Endothelial cell of umbilical vein (primary cell): ENCODE results near the gene MUC4. TPM values are rescaled to one million over a fixed set of nuclear protein-coding genes. Genes with fewer than 3 reads are reported as not detected.

ENCODE experiments used
- BruUV-seq: library from RNA; stranded (reverse); fragments of 400-500 nt; replicated peaks from 2 replicates; lab custom pipeline; 2021; lab: Mats Ljungman, UMichigan
- CTCF ChIA-PET: fragments of 300-600, 350-600 bp; sonication (Branson Sonifier 250); formaldehyde crosslinking; loops from one replicate; lab custom pipeline; 2021; ENCODE audit warnings: antibody characterized with exemption, inconsistent platforms; lab: Charles Lee
- POLR2A ChIA-PET: fragments of 300-600, 350-600 bp; sonication (Branson Sonifier 250); formaldehyde crosslinking; loops from one replicate; lab custom pipeline; 2021; ENCODE audit warnings: antibody characterized with exemption, inconsistent platforms; lab: Charles Lee
- DNase-seq: peaks from one replicate; pipeline ENCODE4 v3.0.0-alpha.2; 2011; ENCODE audit warnings: low read depth, low spot score
- FAIRE-seq: peaks from 2 replicates; lab custom pipeline; 2011; peaks lifted over from hg19 to GRCh38; lab: Jason Lieb, UNC
- H2AFZ ChIP-seq: 2 replicates; pipeline ENCODE4 v1.6.0; 2012; ENCODE audit warnings: low read depth, low read length, control low read depth, inconsistent platforms
- H3K27ac ChIP-seq: 2 replicates; pipeline ENCODE4 v1.5.1; 2011; ENCODE audit warnings: low read depth, mild to moderate bottlenecking, control low read depth, low read length, moderate library complexity; ENCODE audit not compliant: insufficient read depth
- H3K27me3 ChIP-seq, 2 experiments: 2 replicates each; pipeline versions ENCODE4 v1.6.0 to v1.6.1; 2011; ENCODE audit warnings: low read length in 2 of 2, mixed read lengths in 1 of 2; ENCODE audit not compliant: control insufficient read depth in 2 of 2, insufficient read depth in 2 of 2
- H3K36me3 ChIP-seq, 2 experiments: 2 replicates in 1 of 2; 3 replicates in 1 of 2; pipeline ENCODE4 v1.5.1; 2011; ENCODE audit warnings: low read length in 2 of 2, mild to moderate bottlenecking in 1 of 2, moderate library complexity in 1 of 2; ENCODE audit not compliant: control insufficient read depth in 2 of 2, insufficient read depth in 2 of 2; ENCODE audit errors: extremely low read depth in 1 of 2
- H3K4me1 ChIP-seq: 3 replicates; pipeline ENCODE4 v1.5.1; 2011; ENCODE audit warnings: mild to moderate bottlenecking, low read length; ENCODE audit not compliant: control insufficient read depth, insufficient read depth; ENCODE audit errors: extremely low read depth
- H3K4me2 ChIP-seq: 2 replicates; pipeline ENCODE4 v1.6.1; 2011; ENCODE audit warnings: low read length, control low read depth, mixed read lengths; ENCODE audit not compliant: insufficient read depth
- H3K4me3 ChIP-seq, 3 experiments: fragments of 200-600 bp in 1 of 3; sonication (generic), shearing (Covaris generic) in 1 of 3; replicated peaks in 1 of 3; 2 replicates each; pipeline ENCODE4 v1.5.1; 2011 to 2016; ENCODE audit warnings: control low read depth in 3 of 3, low read length in 3 of 3, mild to moderate bottlenecking in 2 of 3, inconsistent platforms in 1 of 3, low read depth in 1 of 3, moderate library complexity in 1 of 3; ENCODE audit not compliant: insufficient read depth in 1 of 3
- H3K79me2 ChIP-seq: 2 replicates; pipeline ENCODE4 v1.6.0; 2012; ENCODE audit warnings: low read length, inconsistent platforms; ENCODE audit not compliant: control insufficient read depth, insufficient read depth
- H3K9ac ChIP-seq: replicated peaks from 2 replicates; pipeline ENCODE3; 2011; ENCODE audit warnings: low read length, control low read depth; ENCODE audit not compliant: insufficient read depth; ENCODE audit errors: extremely low read depth
- H3K9me1 ChIP-seq: replicated peaks from 3 replicates; pipeline ENCODE4 v1.6.0; 2011; ENCODE audit warnings: mild to moderate bottlenecking, low read length; ENCODE audit not compliant: control insufficient read depth, insufficient read depth; ENCODE audit errors: extremely low read depth
- H3K9me3 ChIP-seq: replicated peaks from 2 replicates; pipeline ENCODE4 v1.5.1; 2012; ENCODE audit warnings: low read length, inconsistent platforms; ENCODE audit not compliant: control insufficient read depth, insufficient read depth
- H4K20me1 ChIP-seq: replicated peaks from 2 replicates; pipeline ENCODE3; 2011; ENCODE audit warnings: mild to moderate bottlenecking, low read length; ENCODE audit not compliant: control insufficient read depth, insufficient read depth; ENCODE audit errors: extremely low read depth
- EZH2 ChIP-seq: IDR thresholded peaks from 2 replicates; pipeline ENCODE4 v1.6.1; 2012; ENCODE audit warnings: borderline replicate concordance, low read depth, mild to moderate bottlenecking, moderate library complexity, low read length, inconsistent platforms; ENCODE audit not compliant: severe bottlenecking
- FOS ChIP-seq: IDR thresholded peaks from 2 replicates; pipeline ENCODE4 v1.6.1; 2011; ENCODE audit warnings: mild to moderate bottlenecking, low read length, moderate library complexity, borderline replicate concordance; ENCODE audit not compliant: insufficient read depth
- GATA2 ChIP-seq: IDR thresholded peaks from 2 replicates; pipeline ENCODE4 v1.7.0; 2011; ENCODE audit warnings: low read depth, mild to moderate bottlenecking, moderate library complexity, mixed read lengths, low read length; ENCODE audit not compliant: insufficient read length, insufficient read depth
- JUN ChIP-seq: IDR thresholded peaks from 2 replicates; pipeline ENCODE4 v1.6.1; 2011; ENCODE audit warnings: borderline replicate concordance, low read depth; ENCODE audit not compliant: insufficient read length, insufficient read depth
- MAX ChIP-seq: IDR thresholded peaks from 2 replicates; pipeline ENCODE4 v1.6.1; 2011; ENCODE audit not compliant: insufficient read depth, insufficient read length
- MYC ChIP-seq: IDR thresholded peaks from one replicate; pipeline ENCODE4 v1.6.1; 2011; ENCODE audit warnings: mild to moderate bottlenecking, low read depth, low read length
- POLR2A ChIP-seq: IDR thresholded peaks from 2 replicates; pipeline ENCODE4 v1.6.1; 2012; ENCODE audit warnings: low read depth, mild to moderate bottlenecking, control low read depth, low read length
- POLR2AphosphoS5 ChIP-seq: IDR thresholded peaks from 2 replicates; pipeline ENCODE4 v1.6.1; 2012; ENCODE audit warnings: low read depth, mild to moderate bottlenecking, control low read depth, low read length, moderate library complexity; ENCODE audit not compliant: insufficient read depth
- dilution Hi-C: fragments of 300-500 bp; cut with MboI; formaldehyde crosslinking; loops from one replicate; pipeline ENCODE4 v1.15.0; 2019; ENCODE audit warnings: low sequenced_read_pairs; ENCODE audit not compliant: extremely low pct_ligation_motif_present
- intact Hi-C: fragments of 100-400 bp; cut with micrococcal nuclease; formaldehyde crosslinking; loops from one replicate; pipeline ENCODE4 v1.10.0; 2022
- polyA plus RNA-seq, 4 experiments: library from polyadenylated mRNA; depleted of rRNA in 3 of 4; stranded (reverse) in 3 of 4; unstranded in 1 of 4; fragments of >200 nt; gene quantifications; 2 replicates each; pipeline versions ENCODE4 v1.2.1 to v1.2.3, GENCODE V29; 2011 to 2012; ENCODE audit warnings: missing spikeins in 1 of 4
- total RNA-seq: library from RNA; stranded (reverse); gene quantifications from 2 replicates; pipeline ENCODE4 v1.2.3, GENCODE V29; 2021
- TF ChIP-seq, protein P1 (sequence below), 2 donors: IDR thresholded peaks; 1 replicate in 1 of 2; 2 replicates in 1 of 2; pipeline ENCODE4 v1.5.1; 2011; ENCODE audit warnings: low read length in 2 of 2, mild to moderate bottlenecking in 2 of 2, moderate library complexity in 2 of 2, control low read depth in 1 of 2, inconsistent platforms in 1 of 2, low read depth in 1 of 2; ENCODE audit not compliant: insufficient read depth in 1 of 2; ENCODE audit errors: extremely low read depth in 1 of 2

MUC4 gene
- total and polyA plus RNA-seq, 2 donors (not counting 3 experiments of a cell fraction or from before 2014, with no cell fraction given), result 0.04 TPM; not detected in 1

- DNase-seq, result no peak
- intact Hi-C loops (no loop called here), dilution Hi-C loops (no loop called here)
- no peaks in the 10 kb centered on the region for H3K79me2 ChIP-seq
- H2AFZ ChIP-seq, result no peak overlapping the region
- H3K9me1 ChIP-seq, result no peaks in the 10 kb centered on the region
- no TSS peak for BruUV-seq
- H3K4me3 ChIP-seq, result no peak overlapping the region
- ChIA-PET POLR2A (no interaction called here), CTCF (no interaction called here)
- no peak for TF ChIP-seq POLR2AphosphoS5
- TF ChIP-seq, protein P1, sequence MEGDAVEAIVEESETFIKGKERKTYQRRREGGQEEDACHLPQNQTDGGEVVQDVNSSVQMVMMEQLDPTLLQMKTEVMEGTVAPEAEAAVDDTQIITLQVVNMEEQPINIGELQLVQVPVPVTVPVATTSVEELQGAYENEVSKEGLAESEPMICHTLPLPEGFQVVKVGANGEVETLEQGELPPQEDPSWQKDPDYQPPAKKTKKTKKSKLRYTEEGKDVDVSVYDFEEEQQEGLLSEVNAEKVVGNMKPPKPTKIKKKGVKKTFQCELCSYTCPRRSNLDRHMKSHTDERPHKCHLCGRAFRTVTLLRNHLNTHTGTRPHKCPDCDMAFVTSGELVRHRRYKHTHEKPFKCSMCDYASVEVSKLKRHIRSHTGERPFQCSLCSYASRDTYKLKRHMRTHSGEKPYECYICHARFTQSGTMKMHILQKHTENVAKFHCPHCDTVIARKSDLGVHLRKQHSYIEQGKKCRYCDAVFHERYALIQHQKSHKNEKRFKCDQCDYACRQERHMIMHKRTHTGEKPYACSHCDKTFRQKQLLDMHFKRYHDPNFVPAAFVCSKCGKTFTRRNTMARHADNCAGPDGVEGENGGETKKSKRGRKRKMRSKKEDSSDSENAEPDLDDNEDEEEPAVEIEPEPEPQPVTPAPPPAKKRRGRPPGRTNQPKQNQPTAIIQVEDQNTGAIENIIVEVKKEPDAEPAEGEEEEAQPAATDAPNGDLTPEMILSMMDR (IDR thresholded peaks at IDR 0.05; ENCODE audit: extremely low read depth in 1 of 2, insufficient read depth in 1 of 2, low read depth in 1 of 2, low read length in 2 of 2), result no peak
- TF ChIP-seq MAX, result no peak
- TF ChIP-seq JUN, result no peak
- TF ChIP-seq FOS, result no peak
- TF ChIP-seq GATA2, result no peak
- TF ChIP-seq EZH2, result no peak
- no peak for TF ChIP-seq MYC
- TF ChIP-seq POLR2A, result no peak
- no peaks in the 10 kb centered on the region for H4K20me1 ChIP-seq
- no peak overlapping the region for H3K27ac ChIP-seq
- no peaks in the 10 kb centered on the region for H3K36me3 ChIP-seq
- no peak overlapping the region for H3K9ac ChIP-seq
- no peak overlapping the region for H3K4me2 ChIP-seq
- no peaks in the 10 kb centered on the region for H3K9me3 ChIP-seq
- no peak for FAIRE-seq
- no peaks in the 10 kb centered on the region for H3K4me1 ChIP-seq
- H3K27me3 ChIP-seq, result peaks cover 0 to 3% of the 10 kb centered on the region in 2 experiments
These were observed 9.2 kb upstream of the MUC4 start for GRCh38 chr3:195820901-195821300.
